Fibroblast of skin of left quadriceps (primary cell): ENCODE data around the gene VLDLR.
"Not testable (repeated sequence)": the region's sequence is repeated elsewhere in the genome, so short reads cannot be mapped to it uniquely, and the experiment has no call there.

Experiments used
- DNase-seq, 2 experiments: peaks; one replicate each; pipeline ENCODE4 v3.0.0-alpha.2; 2013; ENCODE audit warnings: low read depth in 2 of 2

Gene VLDLR

DNA sequence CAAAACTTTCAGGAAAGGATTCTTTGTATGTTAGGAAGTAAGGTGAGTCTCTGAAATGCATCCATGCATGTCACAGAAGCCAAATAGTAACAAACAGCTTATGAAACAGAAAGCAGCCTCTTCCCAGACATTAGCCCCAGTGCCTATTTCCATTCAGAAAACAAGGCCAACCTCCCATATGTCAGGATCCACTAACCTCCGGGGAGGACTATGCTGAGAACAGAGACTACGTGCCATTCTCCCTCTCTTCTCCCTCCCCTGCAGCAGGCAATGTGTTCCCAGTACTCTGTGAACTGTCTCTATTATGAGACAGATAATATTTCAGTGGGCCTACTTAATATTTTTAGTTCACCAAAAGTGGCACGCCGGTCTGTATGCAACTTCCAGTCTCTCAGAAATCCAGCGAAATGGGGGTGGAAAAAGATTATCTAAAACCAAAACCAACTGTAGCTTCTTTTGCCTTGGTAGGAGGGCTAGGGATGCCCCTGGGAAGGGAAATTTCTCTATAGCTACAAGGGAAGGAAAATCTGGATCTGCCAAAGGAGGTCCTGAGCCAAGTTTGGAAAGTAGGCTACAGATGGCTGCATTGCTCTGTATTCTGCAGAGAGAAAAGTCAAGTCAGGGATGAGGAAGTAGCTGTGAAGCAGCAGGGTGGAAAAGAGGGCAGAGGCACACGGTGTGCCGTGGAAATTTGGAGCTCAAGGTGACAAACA is 42.0 kb downstream of the VLDLR start:
- no peak for DNase-seq

DNA sequence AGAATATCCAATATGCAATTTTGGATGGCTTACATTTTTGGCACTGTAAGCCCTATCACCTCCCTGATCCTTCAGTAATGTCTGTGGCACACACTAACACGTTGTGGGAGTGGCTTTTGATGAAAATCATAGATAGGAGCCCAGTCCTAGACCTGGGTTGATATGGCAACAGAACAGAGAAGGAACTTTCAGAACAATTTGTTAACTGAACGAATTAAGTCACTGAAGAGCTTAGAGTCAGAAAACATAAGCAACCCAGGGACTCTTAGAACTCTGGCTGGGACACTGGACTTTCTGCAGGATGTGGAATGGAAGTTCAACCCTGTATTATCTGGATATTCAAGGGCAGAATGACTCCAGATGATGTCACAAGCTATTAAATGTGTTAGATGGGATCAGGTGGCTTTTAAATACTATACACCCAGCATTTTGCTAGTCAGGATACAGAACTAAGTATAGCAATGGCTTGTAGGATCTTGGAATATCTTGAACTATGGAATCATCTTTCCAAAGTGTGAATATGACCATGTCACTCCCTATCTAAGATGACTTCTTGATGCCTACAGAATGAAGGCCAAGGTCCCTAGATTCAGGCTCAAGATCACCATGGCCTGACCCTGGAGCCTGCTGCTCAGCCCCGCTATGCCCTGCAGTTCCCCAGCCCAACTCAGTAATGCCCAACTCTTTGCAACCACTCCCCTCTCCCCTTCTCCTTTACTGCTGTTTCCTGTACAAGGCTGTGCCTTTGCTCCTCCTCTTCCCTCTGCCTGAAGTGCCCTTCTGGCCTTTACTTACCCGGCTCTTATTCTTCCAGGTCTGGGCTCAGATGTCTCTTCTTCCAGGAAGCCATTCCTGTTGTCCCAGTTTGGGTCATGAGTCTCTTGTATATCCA is 42.8 kb downstream of the VLDLR start:
- no peak for DNase-seq

DNA sequence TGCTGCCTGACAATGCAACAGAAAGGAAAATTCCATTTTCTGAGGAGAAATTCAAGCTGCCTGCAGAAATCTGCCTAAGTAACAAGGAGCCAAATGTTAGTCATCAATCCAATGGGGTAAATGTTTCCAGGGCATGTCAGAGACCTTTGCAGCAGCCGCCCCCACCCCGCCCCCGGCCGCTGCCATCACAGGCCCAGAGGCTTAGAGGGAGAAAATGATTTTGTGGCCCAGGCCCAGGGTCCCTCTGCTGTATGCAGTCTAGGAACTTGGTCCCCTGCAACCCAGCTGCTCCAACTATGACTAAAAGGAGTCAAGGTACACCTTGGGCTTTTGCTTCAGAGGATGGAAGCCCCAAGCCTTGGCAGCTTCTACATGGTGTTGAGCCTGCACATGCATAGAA is 45.0 kb downstream of the VLDLR start:
- no peak for DNase-seq

DNA sequence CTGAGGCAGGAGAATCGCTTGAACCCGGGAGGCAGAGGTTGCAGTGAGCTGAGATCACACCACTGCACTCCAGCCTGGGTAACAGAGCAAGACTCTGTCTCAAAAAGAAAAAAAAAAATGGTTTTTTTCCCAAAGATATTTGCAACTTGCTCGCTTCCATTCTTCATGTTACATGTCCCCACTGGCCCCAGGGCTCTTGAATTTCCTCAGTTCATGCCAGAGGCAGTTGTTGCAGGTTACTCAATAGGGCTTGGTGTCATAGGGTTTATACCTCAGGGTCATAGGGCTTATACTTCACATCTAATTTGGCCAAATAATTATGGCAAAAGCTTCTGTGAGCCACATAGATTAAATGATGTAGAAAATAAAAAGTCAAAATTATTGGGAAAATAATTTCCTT is 51.6 kb downstream of the VLDLR start:
- DNase-seq = no peak

DNA sequence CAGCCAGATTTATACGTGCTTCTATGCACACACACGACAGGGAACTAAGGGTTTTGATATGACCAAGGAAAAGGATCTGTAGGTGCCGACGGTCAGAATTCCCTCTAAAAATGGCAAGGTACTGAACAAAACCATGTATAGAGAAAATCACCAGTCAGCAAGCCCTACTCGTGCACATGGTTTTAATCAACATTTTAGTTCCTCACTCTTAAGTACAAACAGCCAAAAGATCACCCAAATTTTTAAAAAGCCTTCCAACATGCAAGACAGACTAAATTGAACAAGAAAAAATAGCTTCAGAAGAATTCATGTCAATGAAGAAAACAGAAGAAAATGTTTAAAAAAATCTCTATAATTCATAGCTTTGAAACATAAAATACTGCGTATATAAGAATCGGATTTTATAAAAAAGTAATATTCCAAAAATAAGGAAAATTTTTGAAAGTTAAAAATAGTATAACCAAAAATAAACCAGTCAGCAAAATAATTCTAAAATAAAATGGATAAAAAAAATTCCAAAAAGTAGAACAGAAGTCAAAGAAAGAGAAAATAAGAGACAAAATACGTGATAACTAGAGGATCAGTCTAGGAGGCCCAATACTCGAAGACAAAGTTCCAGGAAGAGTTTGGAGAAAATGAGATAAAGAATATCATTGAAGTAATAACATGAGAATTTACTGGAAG is 52.7 kb downstream of the VLDLR start:
- no peak for DNase-seq

DNA sequence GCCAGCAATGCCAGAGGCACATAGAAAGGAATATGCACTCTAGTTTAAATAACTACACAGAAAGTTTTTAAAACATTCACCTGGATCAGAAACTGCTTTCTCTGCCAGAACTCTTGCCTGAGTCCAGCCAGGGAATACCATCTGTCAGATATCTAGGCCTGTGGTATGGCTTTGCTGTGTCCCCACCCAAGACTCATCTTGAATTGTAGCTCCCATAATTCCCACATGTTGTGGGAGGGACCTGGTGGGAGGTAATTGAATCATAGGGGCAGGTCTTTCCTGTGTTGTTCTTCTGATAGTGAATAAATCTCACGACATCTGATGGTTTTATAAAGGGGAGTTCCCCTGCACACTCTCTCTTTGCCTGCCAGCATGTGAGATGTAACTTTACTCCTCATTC is 54.2 kb downstream of the VLDLR start:
- DNase-seq = no peak

DNA sequence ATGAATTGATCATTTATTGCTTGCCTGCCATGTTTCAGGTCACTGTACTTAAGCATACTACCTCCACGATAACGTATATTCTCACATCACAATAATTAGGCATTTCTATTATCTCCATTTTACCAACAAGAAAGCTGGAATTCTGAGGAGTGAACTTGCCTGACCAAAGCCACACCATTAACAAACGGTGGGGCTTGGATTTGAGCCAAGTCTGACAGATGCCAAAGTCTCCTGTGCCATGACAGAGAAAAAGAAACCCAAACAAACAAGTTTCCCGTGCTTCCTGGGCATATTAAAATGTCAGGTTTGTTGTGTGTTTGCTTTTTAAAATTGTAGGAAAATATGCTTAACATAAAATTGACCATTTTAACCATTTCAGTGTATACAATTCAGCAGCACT is 54.9 kb downstream of the VLDLR start:
- no peak for DNase-seq

DNA sequence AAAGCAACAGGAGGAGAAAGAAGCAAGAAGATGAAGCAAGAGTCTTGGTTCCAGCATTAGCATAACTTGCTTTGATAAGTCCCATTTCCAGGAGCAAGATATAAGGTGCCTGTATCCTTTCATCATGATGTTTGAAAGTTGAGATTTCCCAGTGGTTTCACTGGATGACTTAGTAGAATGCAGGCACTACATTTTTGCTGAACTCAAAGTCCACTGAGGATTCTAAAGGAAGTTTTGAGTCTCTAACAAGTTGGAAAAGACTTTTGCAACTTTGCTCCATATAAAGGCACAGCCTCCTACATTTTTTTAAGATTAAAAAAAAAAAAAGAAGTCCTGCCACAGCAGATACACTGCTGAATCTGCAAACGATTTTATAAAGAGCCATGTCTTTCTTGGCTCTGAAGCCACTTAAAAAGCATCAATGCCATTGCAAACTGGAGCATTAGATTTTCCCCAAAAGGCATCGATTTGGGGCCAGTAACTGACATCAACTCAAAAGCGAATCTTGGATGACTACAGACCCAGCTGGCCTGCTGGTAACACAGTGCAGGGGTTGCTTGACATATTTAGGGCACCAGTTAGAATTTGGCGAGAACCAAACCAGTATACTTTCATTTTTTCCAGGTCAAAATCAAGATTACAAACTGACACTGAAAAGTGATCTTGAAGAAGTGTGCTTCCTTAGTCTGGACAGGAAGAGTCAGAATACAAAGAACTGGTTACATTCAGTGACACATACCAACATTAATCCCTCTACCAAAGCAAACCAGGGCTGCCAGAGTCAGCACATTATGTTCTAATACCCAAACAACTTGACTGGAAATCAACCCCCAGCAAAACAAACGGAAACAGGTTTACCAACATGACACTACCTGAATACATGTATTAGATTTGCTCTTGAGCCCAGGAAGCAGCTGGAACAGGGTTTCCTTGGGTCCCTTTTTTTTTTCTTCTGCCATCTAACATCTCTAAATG is 56.6 kb downstream of the VLDLR start:
- DNase-seq = no peak

DNA sequence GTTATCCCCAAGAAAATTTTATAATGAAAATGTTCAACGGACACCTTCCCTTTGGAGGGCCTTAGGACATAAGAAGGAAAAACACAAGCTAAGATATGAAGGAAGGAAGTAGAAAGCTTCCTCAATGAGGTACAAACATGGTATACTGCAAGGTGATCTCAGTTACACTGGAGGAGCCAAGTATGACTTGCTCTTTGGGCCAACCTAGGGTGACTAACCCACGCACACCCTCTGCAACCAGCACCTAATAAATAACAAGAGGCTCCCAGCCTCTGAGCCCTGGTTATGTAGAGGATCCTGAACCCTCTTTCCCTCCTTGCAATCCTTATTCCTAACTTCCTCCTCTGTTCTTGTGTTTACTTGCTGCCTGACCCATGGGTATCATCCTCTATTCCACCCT is 57.4 kb downstream of the VLDLR start:
- DNase-seq = no peak

DNA sequence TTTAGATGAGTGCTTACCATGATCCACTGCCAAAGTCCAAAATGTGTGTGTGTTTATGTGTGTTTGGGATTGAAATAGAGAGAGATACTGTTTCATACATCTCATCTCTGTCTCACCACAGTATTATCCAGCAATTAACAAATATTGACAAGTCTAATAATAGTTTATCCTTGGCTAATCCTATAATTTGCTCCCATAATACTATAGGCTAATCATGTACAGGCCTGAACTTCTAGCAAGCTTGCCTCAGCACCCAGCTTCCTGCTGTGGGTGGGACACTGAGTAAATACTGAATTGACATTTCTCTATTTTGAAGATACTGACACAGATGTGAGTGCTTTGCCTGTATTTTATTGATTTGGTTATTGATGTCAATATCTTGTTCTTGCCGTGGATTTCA is 60.4 kb downstream of the VLDLR start:
- no peak for DNase-seq

DNA sequence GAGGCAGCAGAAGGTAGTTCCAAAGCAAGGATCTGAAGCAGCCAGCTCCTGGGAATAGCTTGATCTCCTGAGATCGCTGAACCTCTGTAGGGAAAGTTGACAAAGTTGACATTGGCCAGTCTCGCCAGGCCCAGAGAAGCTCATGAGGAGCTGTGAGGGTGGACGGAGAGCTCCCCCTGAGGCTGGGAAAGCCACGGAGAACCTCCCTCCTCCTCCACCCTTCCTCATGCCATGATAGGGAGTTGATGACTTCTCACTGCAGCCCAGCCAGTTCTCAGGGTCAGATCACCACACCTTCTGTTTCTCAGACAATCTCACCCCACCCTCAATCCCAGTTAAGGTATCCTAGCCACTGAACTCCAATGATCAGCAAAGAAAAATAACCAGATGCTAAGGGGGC is 65.3 kb downstream of the VLDLR start:
- no peak for DNase-seq

DNA sequence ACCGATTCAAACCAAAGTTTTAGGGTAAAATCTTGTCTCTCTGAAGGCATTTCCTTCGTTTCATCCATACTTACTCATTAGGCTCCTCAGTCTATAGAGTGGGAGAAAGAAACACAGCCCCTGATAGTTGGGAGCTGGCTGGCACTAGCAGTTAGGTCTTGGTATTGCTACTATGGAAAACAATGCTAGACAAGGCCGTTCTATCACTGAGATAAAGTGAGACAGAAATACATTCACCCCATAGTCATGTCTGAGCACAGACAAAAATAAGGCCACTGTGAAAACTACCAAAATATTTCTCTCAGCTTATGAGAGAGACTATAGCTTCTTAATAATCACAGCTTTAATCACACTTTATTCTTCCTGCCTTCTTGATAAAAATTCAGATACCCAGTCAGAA is 67.0 kb downstream of the VLDLR start:
- no peak for DNase-seq

DNA sequence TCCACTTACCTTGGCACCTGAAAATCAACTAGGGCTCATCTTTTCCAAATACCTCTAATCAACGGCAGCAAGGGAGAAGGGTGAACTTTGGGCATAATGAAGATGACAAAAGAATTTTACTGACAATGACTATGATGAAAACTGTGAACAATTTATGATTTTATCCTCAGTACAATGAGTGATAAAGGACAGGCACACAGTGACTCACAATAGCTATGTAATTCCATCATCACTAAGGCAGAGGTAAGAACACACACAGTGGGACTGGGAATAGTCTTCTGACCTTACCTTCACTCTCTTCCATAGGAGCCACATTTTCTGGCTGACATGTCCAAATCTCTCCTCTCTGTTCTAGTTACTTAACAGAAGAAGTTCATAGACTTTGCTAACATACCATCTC is 69.6 kb downstream of the VLDLR start:
- DNase-seq = no peak

DNA sequence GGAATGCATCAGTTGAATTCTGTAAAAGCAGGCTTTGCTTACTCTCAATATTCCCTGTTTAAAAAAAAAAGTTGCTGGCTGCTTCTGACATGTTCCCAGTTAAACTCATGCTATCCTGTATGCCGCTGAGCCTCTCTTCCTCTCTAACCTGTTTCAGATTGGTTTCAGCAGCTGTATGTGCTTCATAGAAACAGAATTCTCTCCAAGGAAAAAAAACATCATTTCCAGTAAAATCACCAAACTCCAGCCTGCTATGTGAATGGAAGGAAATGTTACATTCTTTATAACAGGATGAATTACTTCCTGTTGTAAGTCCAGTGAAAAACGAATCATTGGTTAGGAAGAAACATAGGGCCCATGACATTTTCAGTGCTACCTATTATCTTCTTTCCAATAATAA is 70.0 kb downstream of the VLDLR start:
- peak in 1 of 2 experiments; percentile 6 for DNase-seq

DNA sequence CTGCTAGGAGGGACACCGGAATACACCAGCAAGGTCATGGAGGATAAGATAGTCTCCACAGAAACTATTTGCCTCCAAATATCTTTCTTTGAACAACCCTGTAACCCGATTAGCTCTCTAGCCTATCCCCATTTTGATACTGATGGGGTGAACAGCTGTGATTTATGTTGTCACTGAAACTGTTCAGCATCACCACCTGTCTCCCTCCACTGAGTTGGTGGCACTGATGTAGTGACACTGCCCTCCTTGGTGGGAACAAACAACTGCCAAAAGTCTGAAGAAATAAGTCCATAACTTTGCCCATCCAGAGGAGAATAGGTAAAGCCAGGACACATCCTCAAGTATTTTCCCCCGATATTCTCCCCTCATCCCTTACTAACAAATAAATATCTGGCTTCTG is 71.5 kb downstream of the VLDLR start:
- DNase-seq = no peak

DNA sequence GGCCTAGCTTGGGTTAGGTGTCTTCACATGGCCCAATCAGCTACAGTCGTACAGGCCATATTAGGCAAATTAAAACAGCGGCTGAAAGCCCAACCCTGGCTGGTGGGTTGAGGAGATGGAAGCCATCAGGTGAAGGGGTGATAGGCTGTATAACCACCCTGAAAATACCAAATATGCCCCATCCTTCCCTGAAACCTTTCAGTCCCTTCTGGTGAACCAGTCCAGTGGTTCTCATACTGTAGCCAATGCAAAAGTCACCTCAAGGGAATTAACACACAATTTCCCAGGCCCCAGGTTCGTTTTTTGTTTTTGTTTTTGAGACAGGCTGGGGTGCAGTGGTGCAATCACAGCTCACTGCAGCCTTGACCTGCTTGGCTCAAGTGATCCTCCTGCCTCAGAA is 75.9 kb downstream of the VLDLR start:
- DNase-seq = no peak

DNA sequence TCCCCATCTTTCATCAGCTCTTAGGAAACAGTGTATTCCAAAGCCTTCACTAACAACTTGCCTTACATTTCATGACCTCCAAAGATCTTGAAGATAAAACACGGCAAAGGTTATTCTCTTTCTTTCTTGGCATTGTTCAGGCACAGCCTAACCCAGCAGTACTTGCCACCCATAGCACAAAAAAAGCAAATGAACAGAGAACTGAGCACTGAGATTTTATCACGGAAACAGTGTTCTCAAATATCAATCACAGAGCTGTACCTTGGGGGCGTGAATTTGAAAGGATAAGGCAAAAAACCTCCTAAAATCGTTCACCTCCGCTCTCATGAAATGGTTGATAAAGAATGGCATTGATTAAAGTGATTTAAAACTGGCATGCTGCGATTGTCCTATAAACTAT is 78.8 kb downstream of the VLDLR start:
- DNase-seq = no peak

DNA sequence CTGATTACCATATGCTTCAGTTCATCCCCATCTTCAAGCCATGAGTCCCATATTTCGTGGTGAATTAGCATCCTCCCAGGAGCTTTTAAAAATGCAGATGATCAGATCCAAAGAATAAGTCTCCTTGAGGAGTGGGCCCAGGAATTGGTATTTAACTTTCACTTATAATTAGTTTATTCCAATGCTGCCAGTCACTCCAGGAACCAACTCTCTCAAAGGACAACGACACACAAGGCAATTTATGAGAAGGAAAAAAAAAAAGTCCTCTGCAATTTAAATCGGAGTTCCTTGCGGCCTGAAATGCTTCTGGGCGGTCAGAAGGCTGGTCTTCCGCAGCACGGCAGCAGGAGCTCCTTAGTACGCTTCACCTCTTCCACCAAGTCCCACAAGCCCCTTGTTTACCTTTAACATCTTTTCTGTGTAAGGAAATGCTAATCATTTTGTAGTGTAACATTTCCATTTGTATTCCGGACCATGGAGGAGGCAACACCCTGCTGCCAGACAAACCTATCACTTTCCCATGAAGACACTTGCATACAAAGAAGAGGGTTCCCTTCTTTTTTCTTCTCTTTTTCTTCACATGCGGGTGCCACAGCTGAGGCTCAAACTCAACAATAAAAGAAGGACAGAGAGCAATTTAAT is 79.4 kb downstream of the VLDLR start:
- DNase-seq = no peak

DNA sequence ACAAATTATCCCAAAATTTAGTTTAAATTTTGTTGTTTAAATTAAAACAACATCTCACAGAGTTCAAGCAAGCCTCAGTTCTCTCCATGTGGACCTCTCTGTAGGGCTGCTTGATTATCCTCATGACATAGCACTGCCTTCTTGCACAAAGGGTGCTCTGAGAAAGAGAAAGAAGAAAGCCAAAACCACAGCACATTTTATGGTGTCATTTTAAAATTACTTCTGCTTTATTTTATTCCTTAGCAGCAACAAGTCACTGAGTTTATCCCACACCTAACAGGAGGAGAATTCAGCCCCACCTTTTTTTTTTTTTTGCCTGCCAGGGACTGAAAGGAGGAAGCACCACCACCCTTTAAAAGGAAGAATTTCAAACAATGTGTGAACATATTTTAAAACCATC is 82.9 kb downstream of the VLDLR start:
- DNase-seq = no peak

DNA sequence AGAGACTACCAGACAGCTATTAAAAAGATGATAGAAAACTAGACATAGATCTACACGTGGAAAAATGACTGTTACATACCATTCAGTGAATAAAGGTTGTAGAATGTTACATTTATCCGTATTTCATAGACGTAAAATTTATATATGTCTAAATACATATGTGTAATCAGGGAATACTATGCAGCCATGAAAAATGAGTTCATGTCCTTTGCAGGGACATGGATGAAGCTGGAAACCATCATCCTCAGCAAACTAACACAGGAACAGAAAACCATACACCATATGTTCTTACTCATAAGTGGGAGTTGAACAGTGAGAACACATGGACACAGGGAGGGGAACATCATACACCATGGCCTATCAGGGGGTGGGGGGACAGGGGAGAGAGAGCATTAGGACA is 85.7 kb downstream of the VLDLR start:
- not testable (repeated sequence) for DNase-seq
